ENCODE data around the gene VPREB1. TPM values are rescaled to one million over a fixed set of nuclear protein-coding genes. Genes with fewer than 3 reads are reported as not detected.
"Not testable (repeated sequence)": the region's sequence is repeated elsewhere in the genome, so short reads cannot be mapped to it uniquely, and the experiment has no call there.

Gene VPREB1
- total RNA-seq, 2 donors from 2014 or later, result not detected

- H3K4me3 Mint-ChIP-seq, result no peak overlapping the region
- Histone ChIP-seq H3K27me3 (ENCODE audit: control insufficient read depth, insufficient read depth, low read length, poor library complexity, severe bottlenecking) (peaks cover 64% of the 10 kb centered on the region), H3K4me3 (ENCODE audit: low read length) (no peak overlapping the region), H3K36me3 (ENCODE audit: control insufficient read depth, insufficient read depth, low read length) (no peaks in the 10 kb centered on the region), H3K9me3 (ENCODE audit: control insufficient read depth, low read length) (no peaks in the 10 kb centered on the region), H3K27ac (ENCODE audit: low read depth, low read length) (no peak overlapping the region), H3K4me1 (ENCODE audit: control insufficient read depth, insufficient read depth, low read length) (no peaks in the 10 kb centered on the region), H3K9ac (ENCODE audit: extremely low read depth, low read length, poor library complexity, severe bottlenecking) (no peak overlapping the region)
- TF ChIP-seq CTCF (conservative IDR thresholded peaks at IDR 0.05), result no peak
- no peak for DNase-seq
- H3K27ac Mint-ChIP-seq, result no peak overlapping the region
- peaks cover 71% of the 10 kb centered on the region for H3K27me3 Mint-ChIP-seq (ENCODE audit: insufficient read depth)
- no peaks in the 10 kb centered on the region for H3K9me3 Mint-ChIP-seq
- no peaks in the 10 kb centered on the region for H3K36me3 Mint-ChIP-seq (ENCODE audit: low read depth)
- no peaks in the 10 kb centered on the region for H3K4me1 Mint-ChIP-seq
- WGBS, 2 experiments (ENCODE audit: insufficient coverage in 1 of 2, insufficient read length in 1 of 2), result 50 to 71% methylated on average over 3 of the region's 3 CpGs
Measured at GRCh38 chr22:22248878-22249277, 4.3 kb downstream of the VPREB1 start.

DNA sequence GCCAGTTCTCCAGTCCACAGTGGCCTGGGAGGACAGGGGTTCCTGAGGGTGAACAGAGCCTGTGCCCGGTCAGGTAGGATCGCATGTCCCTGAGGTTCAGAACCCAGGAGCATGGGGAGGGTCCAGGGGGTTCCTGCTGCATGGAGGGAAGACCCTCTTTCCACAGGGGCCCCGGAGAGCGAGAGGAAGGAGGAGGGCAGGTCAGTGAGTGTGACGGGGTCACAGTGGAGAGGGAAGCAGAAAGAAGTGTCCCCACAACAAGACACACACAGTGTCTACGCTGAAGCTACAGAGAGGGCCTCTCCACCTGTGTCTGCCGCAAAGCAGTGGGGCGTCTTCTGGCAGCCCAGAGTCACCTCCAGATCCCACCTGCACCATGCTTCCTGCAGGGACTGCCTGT is 6.1 kb downstream of the VPREB1 start:
- not testable (repeated sequence) for H3K36me3 ChIP-seq (ENCODE audit: control insufficient read depth, insufficient read depth, low read length); H3K4me3 Mint-ChIP-seq; H3K9me3 Mint-ChIP-seq; H3K4me1 Mint-ChIP-seq; H3K4me3 ChIP-seq (ENCODE audit: low read length); H3K27ac Mint-ChIP-seq; H3K9me3 ChIP-seq (ENCODE audit: control insufficient read depth, low read length); H3K36me3 Mint-ChIP-seq (ENCODE audit: low read depth); H3K9ac ChIP-seq (ENCODE audit: extremely low read depth, low read length, poor library complexity, severe bottlenecking); DNase-seq; H3K4me1 ChIP-seq (ENCODE audit: control insufficient read depth, insufficient read depth, low read length); H3K27ac ChIP-seq (ENCODE audit: low read depth, low read length)
- H3K27me3 Mint-ChIP-seq (ENCODE audit: insufficient read depth), result peaks cover 65% of the 10 kb centered on the region
- 92% methylated on average over 6 of the region's 8 CpGs; no CpG with 5 or more reads in 1 of the 2 experiments for WGBS, 2 experiments (ENCODE audit: insufficient coverage in 1 of 2, insufficient read length in 1 of 2)
- H3K27me3 ChIP-seq (ENCODE audit: control insufficient read depth, insufficient read depth, low read length, poor library complexity, severe bottlenecking), result peaks cover 47% of the 10 kb centered on the region

GRCh38 chr22:22256133-22256532 is 11.5 kb downstream of the VPREB1 start:
- not testable (repeated sequence) for H3K4me1 Mint-ChIP-seq; H3K4me1 ChIP-seq (ENCODE audit: control insufficient read depth, insufficient read depth, low read length); H3K27ac ChIP-seq (ENCODE audit: low read depth, low read length); H3K9ac ChIP-seq (ENCODE audit: extremely low read depth, low read length, poor library complexity, severe bottlenecking); H3K4me3 ChIP-seq (ENCODE audit: low read length); DNase-seq; H3K36me3 Mint-ChIP-seq (ENCODE audit: low read depth); H3K27ac Mint-ChIP-seq; H3K9me3 ChIP-seq (ENCODE audit: control insufficient read depth, low read length); H3K4me3 Mint-ChIP-seq; H3K36me3 ChIP-seq (ENCODE audit: control insufficient read depth, insufficient read depth, low read length)
- 80 to 82% methylated on average over 7 to 13 of the region's 13 CpGs for WGBS, 2 experiments (ENCODE audit: insufficient coverage in 1 of 2, insufficient read length in 1 of 2)
- peaks cover 17% of the 10 kb centered on the region for H3K27me3 ChIP-seq (ENCODE audit: control insufficient read depth, insufficient read depth, low read length, poor library complexity, severe bottlenecking)
- H3K9me3 Mint-ChIP-seq, result peaks cover 18% of the 10 kb centered on the region
- H3K27me3 Mint-ChIP-seq (ENCODE audit: insufficient read depth), result peaks cover 66% of the 10 kb centered on the region

- H3K36me3 ChIP-seq (ENCODE audit: control insufficient read depth, insufficient read depth, low read length); H3K9me3 ChIP-seq (ENCODE audit: control insufficient read depth, low read length); H3K9ac ChIP-seq (ENCODE audit: extremely low read depth, low read length, poor library complexity, severe bottlenecking); H3K4me3 Mint-ChIP-seq; DNase-seq; H3K4me1 ChIP-seq (ENCODE audit: control insufficient read depth, insufficient read depth, low read length); H3K4me3 ChIP-seq (ENCODE audit: low read length); H3K27ac ChIP-seq (ENCODE audit: low read depth, low read length); H3K4me1 Mint-ChIP-seq; H3K36me3 Mint-ChIP-seq (ENCODE audit: low read depth); H3K27ac Mint-ChIP-seq: not testable (repeated sequence)
- H3K27me3 ChIP-seq (ENCODE audit: control insufficient read depth, insufficient read depth, low read length, poor library complexity, severe bottlenecking), result peaks cover 17% of the 10 kb centered on the region
- H3K9me3 Mint-ChIP-seq, result peaks cover 18% of the 10 kb centered on the region
- H3K27me3 Mint-ChIP-seq (ENCODE audit: insufficient read depth), result peaks cover 89% of the 10 kb centered on the region
- 79 to 85% methylated on average over 4 to 7 of the region's 7 CpGs for WGBS, 2 experiments (ENCODE audit: insufficient coverage in 1 of 2, insufficient read length in 1 of 2)
Measured at GRCh38 chr22:22258597-22259415, 14.2 kb downstream of the VPREB1 start.

GRCh38 chr22:22260169-22260568 is 15.6 kb downstream of the VPREB1 start:
- H3K4me1 ChIP-seq (ENCODE audit: control insufficient read depth, insufficient read depth, low read length); H3K9ac ChIP-seq (ENCODE audit: extremely low read depth, low read length, poor library complexity, severe bottlenecking); H3K27ac Mint-ChIP-seq; H3K36me3 Mint-ChIP-seq (ENCODE audit: low read depth); H3K4me3 Mint-ChIP-seq; H3K4me1 Mint-ChIP-seq; H3K4me3 ChIP-seq (ENCODE audit: low read length); H3K27ac ChIP-seq (ENCODE audit: low read depth, low read length); DNase-seq; H3K36me3 ChIP-seq (ENCODE audit: control insufficient read depth, insufficient read depth, low read length); H3K9me3 ChIP-seq (ENCODE audit: control insufficient read depth, low read length): not testable (repeated sequence)
- peaks cover 96% of the 10 kb centered on the region for H3K27me3 Mint-ChIP-seq (ENCODE audit: insufficient read depth)
- WGBS, 2 experiments (ENCODE audit: insufficient coverage in 1 of 2, insufficient read length in 1 of 2), result 100% methylated on average over 1 of the region's 2 CpGs
- peaks cover 21% of the 10 kb centered on the region for H3K27me3 ChIP-seq (ENCODE audit: control insufficient read depth, insufficient read depth, low read length, poor library complexity, severe bottlenecking)
- peaks cover 18% of the 10 kb centered on the region for H3K9me3 Mint-ChIP-seq

- H3K4me3 ChIP-seq (ENCODE audit: low read length); H3K36me3 Mint-ChIP-seq (ENCODE audit: low read depth); H3K4me1 Mint-ChIP-seq; H3K9me3 ChIP-seq (ENCODE audit: control insufficient read depth, low read length); DNase-seq; H3K27ac ChIP-seq (ENCODE audit: low read depth, low read length); H3K4me1 ChIP-seq (ENCODE audit: control insufficient read depth, insufficient read depth, low read length); H3K36me3 ChIP-seq (ENCODE audit: control insufficient read depth, insufficient read depth, low read length); H3K4me3 Mint-ChIP-seq; H3K27ac Mint-ChIP-seq; H3K9ac ChIP-seq (ENCODE audit: extremely low read depth, low read length, poor library complexity, severe bottlenecking): not testable (repeated sequence)
- Mint-ChIP-seq H3K27me3 (ENCODE audit: insufficient read depth) (peaks cover 96% of the 10 kb centered on the region), H3K9me3 (peaks cover 18% of the 10 kb centered on the region)
- WGBS, 2 experiments (ENCODE audit: insufficient coverage in 1 of 2, insufficient read length in 1 of 2), result 83% methylated on average over 3 of the region's 4 CpGs; no CpG with 5 or more reads in 1 of the 2 experiments
- peaks cover 20% of the 10 kb centered on the region for H3K27me3 ChIP-seq (ENCODE audit: control insufficient read depth, insufficient read depth, low read length, poor library complexity, severe bottlenecking)
Measured at GRCh38 chr22:22260586-22260985, 16.0 kb downstream of the VPREB1 start.
